OCI-LY1 (cell line): ENCODE results near the gene CHRM2.
"Not testable (repeated sequence)": the region's sequence is repeated elsewhere in the genome, so short reads cannot be mapped to it uniquely, and the experiment has no call there.

ENCODE experiments used
- H2AFZ ChIP-seq: fragments of 200-600 bp; sonication (generic), shearing (Covaris generic); 2 replicates; pipeline ENCODE4 v1.6.0; 2014; ENCODE audit warnings: antibody characterized with exemption, mild to moderate bottlenecking, low read length
- H3F3A ChIP-seq: fragments of 200-600 bp; sonication (generic), shearing (Covaris generic); 2 replicates; pipeline ENCODE4 v1.6.0; 2014; ENCODE audit warnings: mild to moderate bottlenecking, antibody characterized with exemption, low read length, moderate library complexity; ENCODE audit not compliant: insufficient read depth
- H3K27ac ChIP-seq: fragments of 200-600 bp; sonication (generic); 2 replicates; pipeline ENCODE4 v1.5.1; 2014; ENCODE audit warnings: low read length, mixed run types, mild to moderate bottlenecking, low read depth; ENCODE audit not compliant: poor library complexity, severe bottlenecking
- H3K27me3 ChIP-seq: fragments of 200-600 bp; sonication (generic); 2 replicates; pipeline ENCODE4 v1.6.0; 2014; ENCODE audit warnings: antibody characterized with exemption, mild to moderate bottlenecking, low read length, moderate library complexity; ENCODE audit not compliant: insufficient read depth
- H3K36me3 ChIP-seq: fragments of 200-600 bp; sonication (generic); 2 replicates; pipeline ENCODE4 v1.6.1; 2014; ENCODE audit warnings: mild to moderate bottlenecking, antibody characterized with exemption, low read length, moderate library complexity, mixed read lengths; ENCODE audit not compliant: insufficient read depth
- H3K4me1 ChIP-seq: fragments of 200-600 bp; sonication (generic); 2 replicates; pipeline ENCODE4 v1.5.1; 2014; ENCODE audit warnings: mild to moderate bottlenecking, low read length, moderate library complexity; ENCODE audit not compliant: insufficient read depth, severe bottlenecking
- H3K4me2 ChIP-seq: fragments of 200-600 bp; sonication (generic), shearing (Covaris generic); 2 replicates; pipeline ENCODE4 v1.6.1; 2014; ENCODE audit warnings: low read length
- H3K4me3 ChIP-seq: fragments of 200-600 bp; sonication (generic); 2 replicates; pipeline ENCODE4 v1.5.1; 2014; ENCODE audit warnings: low read length, low read depth, mild to moderate bottlenecking, mixed read lengths; ENCODE audit not compliant: poor library complexity, severe bottlenecking
- H3K79me2 ChIP-seq: fragments of 200-600 bp; shearing (Covaris generic); 2 replicates; pipeline ENCODE4 v1.6.1; 2016; ENCODE audit warnings: mixed run types, low read length, mixed read lengths; ENCODE audit not compliant: insufficient read depth
- H3K9ac ChIP-seq: fragments of 200-600 bp; sonication (generic), shearing (Covaris generic); 2 replicates; pipeline ENCODE4 v1.6.1; 2014; ENCODE audit warnings: mild to moderate bottlenecking, low read length, mixed read lengths
- H3K9me2 ChIP-seq: fragments of 200-600 bp; sonication (generic), shearing (Covaris generic); 2 replicates; pipeline ENCODE4 v1.6.1; 2014; ENCODE audit warnings: low read depth, mild to moderate bottlenecking, low read length, mixed read lengths
- H3K9me3 ChIP-seq: fragments of 200-600 bp; shearing (Covaris generic); 2 replicates; pipeline ENCODE4 v1.6.1; 2014; ENCODE audit warnings: low read length, mixed read lengths
- H4K20me1 ChIP-seq: fragments of 200-600 bp; sonication (generic), shearing (Covaris generic); 2 replicates; pipeline ENCODE4 v1.6.0; 2016; ENCODE audit warnings: mild to moderate bottlenecking, low read length; ENCODE audit not compliant: insufficient read depth
- EZH2 ChIP-seq: fragments of 200-600 bp; sonication (generic), shearing (Covaris generic); IDR thresholded peaks from 2 replicates; pipeline ENCODE4 v1.8.0; 2017; ENCODE audit warnings: borderline replicate concordance, mixed run types, mild to moderate bottlenecking, antibody characterized with exemption, low read length, moderate library complexity, mixed read lengths
- TF ChIP-seq, protein P1 (sequence below): fragments of 200-600 bp; sonication (generic), shearing (Covaris generic); IDR thresholded peaks from 2 replicates; pipeline ENCODE4 v1.5.1; 2017; ENCODE audit warnings: mild to moderate bottlenecking, antibody characterized with exemption, low read length, moderate library complexity, mixed read lengths

The CHRM2 gene

DNA sequence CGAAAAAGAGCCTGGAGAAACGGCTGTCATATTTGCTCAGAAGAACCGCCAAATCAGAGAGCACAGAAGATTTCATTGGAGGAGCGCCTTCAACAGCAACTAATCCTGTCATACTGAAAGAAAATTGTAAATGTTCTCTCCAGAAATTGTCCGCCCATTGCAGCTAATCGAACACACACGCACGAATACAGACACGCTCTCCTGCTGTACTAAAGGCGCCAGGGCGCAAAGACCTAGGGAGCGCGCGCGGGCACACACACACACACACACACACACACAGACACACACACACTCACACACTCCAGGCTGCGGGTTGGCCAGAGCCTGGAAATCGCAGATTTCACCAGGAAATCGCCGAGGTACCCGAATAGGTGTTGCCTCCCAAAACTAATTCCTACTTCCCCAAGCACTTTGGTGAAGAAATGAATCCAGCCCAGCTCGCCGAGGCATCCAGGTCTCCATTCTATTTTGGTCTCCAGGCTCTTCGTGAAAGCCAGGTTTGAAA is at the start of gene CHRM2:
Gene CHRM2 (plus strand): TSS at position 157 of the 505 bp plus-strand sequence. CDS start 146,214 bp downstream, outside the sequence.
- Histone ChIP-seq H3K9me2 (no peaks in the 10 kb centered on the region), H3K79me2 (no peaks in the 10 kb centered on the region), H3F3A (no peaks in the 10 kb centered on the region), H3K4me2 (no peak within 1 kb of the TSS), H4K20me1 (no peaks in the 10 kb centered on the region), H3K9ac (no peak within 1 kb of the TSS), H3K27me3 (no peaks in the 10 kb centered on the region), H3K9me3 (no peaks in the 10 kb centered on the region), H3K4me1 (no peaks in the 10 kb centered on the region), H3K27ac (no peak within 1 kb of the TSS), H2AFZ (no peak within 1 kb of the TSS), H3K4me3 (no peak within 1 kb of the TSS), H3K36me3 (no peaks in the 10 kb centered on the region)
- TF ChIP-seq, protein P1, sequence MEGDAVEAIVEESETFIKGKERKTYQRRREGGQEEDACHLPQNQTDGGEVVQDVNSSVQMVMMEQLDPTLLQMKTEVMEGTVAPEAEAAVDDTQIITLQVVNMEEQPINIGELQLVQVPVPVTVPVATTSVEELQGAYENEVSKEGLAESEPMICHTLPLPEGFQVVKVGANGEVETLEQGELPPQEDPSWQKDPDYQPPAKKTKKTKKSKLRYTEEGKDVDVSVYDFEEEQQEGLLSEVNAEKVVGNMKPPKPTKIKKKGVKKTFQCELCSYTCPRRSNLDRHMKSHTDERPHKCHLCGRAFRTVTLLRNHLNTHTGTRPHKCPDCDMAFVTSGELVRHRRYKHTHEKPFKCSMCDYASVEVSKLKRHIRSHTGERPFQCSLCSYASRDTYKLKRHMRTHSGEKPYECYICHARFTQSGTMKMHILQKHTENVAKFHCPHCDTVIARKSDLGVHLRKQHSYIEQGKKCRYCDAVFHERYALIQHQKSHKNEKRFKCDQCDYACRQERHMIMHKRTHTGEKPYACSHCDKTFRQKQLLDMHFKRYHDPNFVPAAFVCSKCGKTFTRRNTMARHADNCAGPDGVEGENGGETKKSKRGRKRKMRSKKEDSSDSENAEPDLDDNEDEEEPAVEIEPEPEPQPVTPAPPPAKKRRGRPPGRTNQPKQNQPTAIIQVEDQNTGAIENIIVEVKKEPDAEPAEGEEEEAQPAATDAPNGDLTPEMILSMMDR: no peak
- TF ChIP-seq EZH2: no peak

DNA sequence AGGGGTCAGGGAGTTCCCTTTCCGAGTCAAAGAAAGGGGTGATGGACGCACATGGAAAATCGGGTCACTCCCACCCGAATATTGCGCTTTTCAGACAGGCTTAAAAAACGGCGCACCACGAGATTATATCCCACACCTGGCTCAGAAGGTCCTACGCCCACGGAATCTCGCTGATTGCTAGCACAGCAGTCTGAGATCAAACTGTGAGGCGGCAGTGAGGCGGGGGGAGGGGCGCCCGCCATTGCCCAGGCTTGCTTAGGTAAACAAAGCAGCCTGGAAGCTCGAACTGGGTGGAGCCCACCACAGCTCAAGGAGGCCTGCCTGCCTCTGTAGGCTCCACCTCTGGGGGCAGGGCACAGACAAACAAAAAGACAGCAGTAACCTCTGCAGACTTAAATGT is 37.1 kb upstream of the CHRM2 start:
- not testable (repeated sequence) for H3K9ac ChIP-seq

DNA sequence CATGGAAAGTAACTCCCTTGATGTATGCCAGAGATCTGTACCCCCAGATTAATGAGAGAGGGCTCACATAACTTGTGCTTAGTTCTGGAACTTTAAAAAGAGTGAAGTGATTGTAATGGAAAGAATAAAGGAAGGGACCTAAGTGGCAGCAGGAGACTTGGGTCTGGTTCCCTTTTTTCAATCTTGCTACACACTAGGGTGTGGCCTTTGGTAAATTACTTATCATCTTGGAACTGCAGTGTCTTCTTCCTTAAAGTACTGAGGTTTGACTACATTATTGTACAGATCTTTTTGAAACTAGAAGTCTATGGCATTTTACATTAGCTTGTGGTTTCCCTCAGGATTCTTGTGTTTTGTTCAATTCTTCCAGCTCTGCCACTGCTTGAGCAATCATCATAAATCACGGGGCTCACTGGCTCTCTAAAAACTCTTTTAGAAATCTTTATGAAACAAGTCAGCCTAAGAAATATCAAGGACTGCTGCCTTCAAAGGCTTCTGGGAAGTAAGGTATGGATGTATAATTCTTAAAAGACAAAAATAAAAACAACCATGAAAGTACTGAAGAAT is 22.5 kb upstream of the CHRM2 start:
- H3K9me2 ChIP-seq: no peaks in the 10 kb centered on the region; the same call in 1 of the 2 replicates
- H3K27ac ChIP-seq: no peak overlapping the region
- H3K27me3 ChIP-seq: no peaks in the 10 kb centered on the region
- H3K4me1 ChIP-seq: no peaks in the 10 kb centered on the region
- no peak overlapping the region for H3K9ac ChIP-seq
- no peak overlapping the region for H2AFZ ChIP-seq
- no peaks in the 10 kb centered on the region for H3K9me3 ChIP-seq
- H4K20me1 ChIP-seq: no peaks in the 10 kb centered on the region
- no peaks in the 10 kb centered on the region for H3F3A ChIP-seq
- TF ChIP-seq, protein P1: no peak
- TF ChIP-seq EZH2: no peak
- no peak overlapping the region for H3K4me3 ChIP-seq
- no peaks in the 10 kb centered on the region for H3K36me3 ChIP-seq
- no peak overlapping the region for H3K4me2 ChIP-seq
- H3K79me2 ChIP-seq: no peaks in the 10 kb centered on the region

More for the DNA sequence above, 37.1 kb upstream of the CHRM2 start:
- not testable (repeated sequence) for H3K36me3 ChIP-seq, H3K4me3 ChIP-seq, H3K27ac ChIP-seq, H3K79me2 ChIP-seq, H4K20me1 ChIP-seq, H3K27me3 ChIP-seq, H3F3A ChIP-seq, H3K4me1 ChIP-seq, H3K9me3 ChIP-seq, H3K4me2 ChIP-seq, H2AFZ ChIP-seq, H3K9me2 ChIP-seq

DNA sequence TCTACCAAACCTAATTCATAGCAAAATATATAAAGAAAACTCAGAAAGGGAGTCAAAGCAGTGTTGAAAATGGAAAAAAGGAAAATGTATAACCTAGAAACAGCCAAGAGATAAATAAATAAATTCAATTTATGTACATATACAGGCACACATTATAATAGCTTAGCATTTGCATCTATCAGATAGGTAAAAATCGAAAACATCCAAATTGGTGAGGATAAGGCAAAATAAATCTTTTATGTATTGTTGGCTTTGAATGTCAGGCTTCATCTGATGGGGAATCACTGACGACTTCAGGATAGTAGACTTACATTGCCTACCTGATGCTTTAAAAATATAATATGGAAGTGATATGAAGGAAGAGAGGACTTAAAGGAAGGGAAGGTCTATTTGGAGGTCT is 20.6 kb upstream of the CHRM2 start:
- no peak overlapping the region for H3K27ac ChIP-seq
- no peaks in the 10 kb centered on the region for H3K4me1 ChIP-seq
- no peaks in the 10 kb centered on the region for H3K27me3 ChIP-seq
- no peaks in the 10 kb centered on the region for H3K79me2 ChIP-seq
- no peak for TF ChIP-seq EZH2
- TF ChIP-seq, protein P1: no peak
- H4K20me1 ChIP-seq: no peaks in the 10 kb centered on the region
- H3K9me2 ChIP-seq: no peaks in the 10 kb centered on the region
- H2AFZ ChIP-seq: no peak overlapping the region
- H3F3A ChIP-seq: no peaks in the 10 kb centered on the region
- no peaks in the 10 kb centered on the region for H3K9me3 ChIP-seq
- H3K36me3 ChIP-seq: no peaks in the 10 kb centered on the region
- H3K9ac ChIP-seq: no peak overlapping the region
- no peak overlapping the region for H3K4me2 ChIP-seq
- no peak overlapping the region for H3K4me3 ChIP-seq
